ENCODE data around the gene COL27A1. TPM values are rescaled to one million over a fixed set of nuclear protein-coding genes. Genes with fewer than 3 reads are reported as not detected.

Gene COL27A1
- total and polyA plus RNA-seq, 5 donors from 2014 or later, result 0.30 TPM; not detected in 4

GRCh38 chr9:114275246-114276004 lies 120.1 kb downstream of the COL27A1 start:
- H3K27ac Mint-ChIP-seq, result no peak overlapping the region
- H3K4me3 Mint-ChIP-seq, result no peak overlapping the region
- no peaks in the 10 kb centered on the region for H3K4me1 Mint-ChIP-seq
- peaks cover 0 to 2% (median 0%) of the 10 kb centered on the region in 7 donors for H3K9me3 Mint-ChIP-seq
- no peak overlapping the region for H3K27ac ChIP-seq (ENCODE audit: insufficient read depth, low read length, poor library complexity, severe bottlenecking)
- no peak overlapping the region for H3K4me3 ChIP-seq (ENCODE audit: low read depth, low read length)
- DNase-seq (no peak), ATAC-seq (ENCODE audit: low read depth in 2 of 2) (no peak)
- no peaks in the 10 kb centered on the region for H3K36me3 Mint-ChIP-seq
- H3K27me3 ChIP-seq (ENCODE audit: control insufficient read depth, insufficient read depth, low read length), result no peaks in the 10 kb centered on the region
- H3K9me3 ChIP-seq (ENCODE audit: control insufficient read depth in 2 of 2, low read length in 2 of 2), result no peaks in the 10 kb centered on the region
- no peaks in the 10 kb centered on the region for H3K4me1 ChIP-seq (ENCODE audit: control insufficient read depth, insufficient read depth, low read length, poor library complexity, severe bottlenecking)
- H3K27me3 Mint-ChIP-seq, result peaks cover 5% of the 10 kb centered on the region
- H3K36me3 ChIP-seq (ENCODE audit: control insufficient read depth, insufficient read depth, low read length), result no peaks in the 10 kb centered on the region

GRCh38 chr9:114276908-114277821 lies 121.8 kb downstream of the COL27A1 start:
- H3K4me1 Mint-ChIP-seq, result no peaks in the 10 kb centered on the region
- H3K9me3 Mint-ChIP-seq, result peaks cover 0 to 3% (median 0%) of the 10 kb centered on the region in 7 donors
- peaks cover 5% of the 10 kb centered on the region for H3K27me3 Mint-ChIP-seq
- Histone ChIP-seq H3K4me1 (ENCODE audit: control insufficient read depth, insufficient read depth, low read length, poor library complexity, severe bottlenecking) (no peaks in the 10 kb centered on the region), H3K4me3 (ENCODE audit: low read depth, low read length) (no peak overlapping the region), H3K27ac (ENCODE audit: insufficient read depth, low read length, poor library complexity, severe bottlenecking) (no peak overlapping the region), H3K36me3 (ENCODE audit: control insufficient read depth, insufficient read depth, low read length) (no peaks in the 10 kb centered on the region), H3K27me3 (ENCODE audit: control insufficient read depth, insufficient read depth, low read length) (no peaks in the 10 kb centered on the region), H3K9me3 (ENCODE audit: control insufficient read depth in 2 of 2, low read length in 2 of 2) (no peaks in the 10 kb centered on the region)
- H3K27ac Mint-ChIP-seq, result no peak overlapping the region
- H3K4me3 Mint-ChIP-seq, result no peak overlapping the region
- H3K36me3 Mint-ChIP-seq, result no peaks in the 10 kb centered on the region
- no peak for ATAC-seq (ENCODE audit: low read depth in 2 of 2)
- DNase-seq, result no peak

- Histone ChIP-seq H3K36me3 (ENCODE audit: control insufficient read depth, insufficient read depth, low read length) (no peaks in the 10 kb centered on the region), H3K9me3 (ENCODE audit: control insufficient read depth in 2 of 2, low read length in 2 of 2) (no peaks in the 10 kb centered on the region), H3K4me3 (ENCODE audit: low read depth, low read length) (no peak overlapping the region), H3K27ac (ENCODE audit: insufficient read depth, low read length, poor library complexity, severe bottlenecking) (no peak overlapping the region), H3K4me1 (ENCODE audit: control insufficient read depth, insufficient read depth, low read length, poor library complexity, severe bottlenecking) (no peaks in the 10 kb centered on the region), H3K27me3 (ENCODE audit: control insufficient read depth, insufficient read depth, low read length) (no peaks in the 10 kb centered on the region)
- H3K27ac Mint-ChIP-seq, result no peak overlapping the region
- peaks cover 0 to 2% (median 0%) of the 10 kb centered on the region in 7 donors for H3K9me3 Mint-ChIP-seq
- no peak for DNase-seq
- no peak overlapping the region for H3K4me3 Mint-ChIP-seq
- H3K27me3 Mint-ChIP-seq, result peaks cover 5% of the 10 kb centered on the region
- no peak for ATAC-seq (ENCODE audit: low read depth in 2 of 2)
- no peaks in the 10 kb centered on the region for H3K36me3 Mint-ChIP-seq
- H3K4me1 Mint-ChIP-seq, result no peaks in the 10 kb centered on the region
These were observed 123.0 kb downstream of the COL27A1 start for GRCh38 chr9:114278356-114278755.

- Histone ChIP-seq H3K9me3 (ENCODE audit: control insufficient read depth in 2 of 2, low read length in 2 of 2) (no peaks in the 10 kb centered on the region), H3K27me3 (ENCODE audit: control insufficient read depth, insufficient read depth, low read length) (no peaks in the 10 kb centered on the region), H3K36me3 (ENCODE audit: control insufficient read depth, insufficient read depth, low read length) (no peaks in the 10 kb centered on the region), H3K4me3 (ENCODE audit: low read depth, low read length) (no peak overlapping the region), H3K4me1 (ENCODE audit: control insufficient read depth, insufficient read depth, low read length, poor library complexity, severe bottlenecking) (no peaks in the 10 kb centered on the region), H3K27ac (ENCODE audit: insufficient read depth, low read length, poor library complexity, severe bottlenecking) (no peak overlapping the region)
- peaks cover 5% of the 10 kb centered on the region for H3K27me3 Mint-ChIP-seq
- no peaks in the 10 kb centered on the region for H3K4me1 Mint-ChIP-seq
- H3K27ac Mint-ChIP-seq, result no peak overlapping the region
- no peak overlapping the region for H3K4me3 Mint-ChIP-seq
- H3K9me3 Mint-ChIP-seq, result peaks cover 0 to 2% (median 0%) of the 10 kb centered on the region in 7 donors
- DNase-seq (no peak), ATAC-seq (ENCODE audit: low read depth in 2 of 2) (no peak)
- no peaks in the 10 kb centered on the region for H3K36me3 Mint-ChIP-seq
These were observed 123.7 kb downstream of the COL27A1 start for GRCh38 chr9:114278881-114279570.

GRCh38 chr9:114279693-114280092 lies 124.4 kb downstream of the COL27A1 start:
- no peak overlapping the region for H3K4me3 Mint-ChIP-seq
- Histone ChIP-seq H3K36me3 (ENCODE audit: control insufficient read depth, insufficient read depth, low read length) (no peaks in the 10 kb centered on the region), H3K27ac (ENCODE audit: insufficient read depth, low read length, poor library complexity, severe bottlenecking) (no peak overlapping the region), H3K27me3 (ENCODE audit: control insufficient read depth, insufficient read depth, low read length) (no peaks in the 10 kb centered on the region), H3K9me3 (ENCODE audit: control insufficient read depth in 2 of 2, low read length in 2 of 2) (no peaks in the 10 kb centered on the region), H3K4me1 (ENCODE audit: control insufficient read depth, insufficient read depth, low read length, poor library complexity, severe bottlenecking) (no peaks in the 10 kb centered on the region), H3K4me3 (ENCODE audit: low read depth, low read length) (no peak overlapping the region)
- peaks cover 0 to 2% (median 0%) of the 10 kb centered on the region in 7 donors for H3K9me3 Mint-ChIP-seq
- peaks cover 5% of the 10 kb centered on the region for H3K27me3 Mint-ChIP-seq
- H3K27ac Mint-ChIP-seq, result no peak overlapping the region
- ATAC-seq (ENCODE audit: low read depth in 2 of 2) (no peak), DNase-seq (no peak)
- H3K4me1 Mint-ChIP-seq, result no peaks in the 10 kb centered on the region
- no peaks in the 10 kb centered on the region for H3K36me3 Mint-ChIP-seq

GRCh38 chr9:114280636-114281472 lies 125.5 kb downstream of the COL27A1 start:
- Histone ChIP-seq H3K4me3 (ENCODE audit: low read depth, low read length) (no peak overlapping the region), H3K9me3 (ENCODE audit: control insufficient read depth in 2 of 2, low read length in 2 of 2) (no peaks in the 10 kb centered on the region), H3K36me3 (ENCODE audit: control insufficient read depth, insufficient read depth, low read length) (no peaks in the 10 kb centered on the region), H3K27me3 (ENCODE audit: control insufficient read depth, insufficient read depth, low read length) (no peaks in the 10 kb centered on the region), H3K27ac (ENCODE audit: insufficient read depth, low read length, poor library complexity, severe bottlenecking) (no peak overlapping the region), H3K4me1 (ENCODE audit: control insufficient read depth, insufficient read depth, low read length, poor library complexity, severe bottlenecking) (no peaks in the 10 kb centered on the region)
- DNase-seq (no peak), ATAC-seq (ENCODE audit: low read depth in 2 of 2) (no peak)
- peak overlapping the region in 1 of 3 donors; percentile 92 for H3K27ac Mint-ChIP-seq
- no peaks in the 10 kb centered on the region for H3K36me3 Mint-ChIP-seq
- H3K27me3 Mint-ChIP-seq, result peaks cover 5% of the 10 kb centered on the region
- H3K4me3 Mint-ChIP-seq, result no peak overlapping the region
- H3K4me1 Mint-ChIP-seq, result no peaks in the 10 kb centered on the region
- peaks cover 0 to 2% (median 0%) of the 10 kb centered on the region in 7 donors for H3K9me3 Mint-ChIP-seq
